ENCODE measurements around the gene CD180. TPM values are rescaled to one million over a fixed set of nuclear protein-coding genes. Genes with fewer than 3 reads are reported as not detected.

The CD180 gene
- total RNA-seq, 1 donor from 2014 or later, result 4.9 TPM

- H3K9me3 ChIP-seq, result no peaks in the 10 kb centered on the region
- no peak for TF ChIP-seq CTCF (IDR thresholded peaks at IDR 0.05)
- no peaks in the 10 kb centered on the region for H3K27me3 ChIP-seq (ENCODE audit: low read depth)
- peak in 1 of 2 donors; percentile 52 for ATAC-seq
- no peak for DNase-seq
- intact Hi-C loops (cut with DNase I), result no loop called here
- peak overlapping the region; percentile 2 for H3K27ac ChIP-seq
- H3K36me3 ChIP-seq, result peaks cover 76% of the 10 kb centered on the region
- H3K4me1 ChIP-seq, result peaks cover 5% of the 10 kb centered on the region
- no peak overlapping the region for H3K4me3 ChIP-seq
These were observed 35.6 kb downstream of the CD180 start for GRCh38 chr5:67160985-67161384.

GRCh38 chr5:67160272-67160671, 36.3 kb downstream of the CD180 start:
- Histone ChIP-seq H3K27ac (peak overlapping the region; percentile 2), H3K27me3 (ENCODE audit: low read depth) (no peaks in the 10 kb centered on the region), H3K4me3 (no peak overlapping the region), H3K9me3 (no peaks in the 10 kb centered on the region), H3K4me1 (peaks cover 5% of the 10 kb centered on the region), H3K36me3 (peaks cover 76% of the 10 kb centered on the region)
- DNase-seq (no peak), ATAC-seq (no peak)
- TF ChIP-seq CTCF (IDR thresholded peaks at IDR 0.05), result no peak
- intact Hi-C loops (cut with DNase I), result no loop called here

- peak; percentile 80 for TF ChIP-seq CTCF (IDR thresholded peaks at IDR 0.05)
- intact Hi-C loops (cut with DNase I), result no loop called here
- no peak overlapping the region for H3K27ac ChIP-seq
- ATAC-seq, result peak in 1 of 2 donors; percentile 45
- no peak overlapping the region for H3K4me3 ChIP-seq
- H3K27me3 ChIP-seq (ENCODE audit: low read depth), result no peaks in the 10 kb centered on the region
- peaks cover 13% of the 10 kb centered on the region for H3K4me1 ChIP-seq
- peaks cover 76% of the 10 kb centered on the region for H3K36me3 ChIP-seq
- DNase-seq, result no peak
- H3K9me3 ChIP-seq, result no peaks in the 10 kb centered on the region
These were observed 39.5 kb downstream of the CD180 start for GRCh38 chr5:67156976-67157583.

GRCh38 chr5:67154556-67155206, 41.9 kb downstream of the CD180 start:
- ATAC-seq, result peak; percentile 72 to 79
- H3K36me3 ChIP-seq, result peaks cover 82% of the 10 kb centered on the region

GRCh38 chr5:67153292-67153691, 43.3 kb downstream of the CD180 start:
- H3K9me3 ChIP-seq, result no peaks in the 10 kb centered on the region
- TF ChIP-seq CTCF (IDR thresholded peaks at IDR 0.05), result no peak
- H3K27ac ChIP-seq, result no peak overlapping the region
- H3K27me3 ChIP-seq (ENCODE audit: low read depth), result no peaks in the 10 kb centered on the region
- DNase-seq (no peak), ATAC-seq (no peak)
- peaks cover 8% of the 10 kb centered on the region for H3K4me1 ChIP-seq
- no peak overlapping the region for H3K4me3 ChIP-seq
- H3K36me3 ChIP-seq, result peaks cover 89% of the 10 kb centered on the region
- intact Hi-C loops (cut with DNase I), result no loop called here

More at GRCh38 chr5:67154556-67155206, 41.9 kb downstream of the CD180 start:
- H3K27ac ChIP-seq, result no peak overlapping the region
- no peaks in the 10 kb centered on the region for H3K9me3 ChIP-seq
- no peak overlapping the region for H3K4me3 ChIP-seq
- DNase-seq, result no peak
- no peaks in the 10 kb centered on the region for H3K27me3 ChIP-seq (ENCODE audit: low read depth)
- intact Hi-C loops (cut with DNase I), result no loop called here
- peaks cover 8% of the 10 kb centered on the region for H3K4me1 ChIP-seq
- no peak for TF ChIP-seq CTCF (IDR thresholded peaks at IDR 0.05)
